SU-DHL-6 (cell line): ENCODE measurements around the gene TPP1.

ENCODE experiments used
- H2AFZ ChIP-seq: fragments of 200-600 bp; sonication (generic); 2 replicates; pipeline ENCODE4 v1.6.1; 2014; ENCODE audit warnings: low read depth, mild to moderate bottlenecking, moderate library complexity, mixed read lengths, antibody characterized with exemption, low read length; ENCODE audit not compliant: severe bottlenecking
- H3F3A ChIP-seq: fragments of 200-600 bp; shearing (Covaris generic); 2 replicates; pipeline ENCODE4 v1.6.0; 2016; ENCODE audit warnings: antibody characterized with exemption, mild to moderate bottlenecking; ENCODE audit not compliant: insufficient read depth
- H3K27ac ChIP-seq: fragments of 200-600 bp; sonication (generic); 2 replicates; pipeline ENCODE4 v1.5.1; 2016; ENCODE audit warnings: low read depth, mild to moderate bottlenecking, low read length, moderate library complexity, mixed read lengths
- H3K27me3 ChIP-seq: fragments of 200-600 bp; sonication (generic), shearing (Covaris generic); 2 replicates; pipeline ENCODE4 v1.6.0; 2014; ENCODE audit warnings: mild to moderate bottlenecking, low read length
- H3K36me3 ChIP-seq: fragments of 200-600 bp; sonication (generic); 2 replicates; pipeline ENCODE4 v1.6.1; 2014; ENCODE audit warnings: mild to moderate bottlenecking, low read length, mixed read lengths
- H3K4me2 ChIP-seq: fragments of 300-600, 200-600 bp; shearing (Covaris generic), sonication (generic); 2 replicates; pipeline ENCODE4 v1.6.0; 2014; ENCODE audit warnings: low read length, low read depth, mild to moderate bottlenecking; ENCODE audit not compliant: poor library complexity, severe bottlenecking
- H3K4me3 ChIP-seq: fragments of 200-600 bp; sonication (generic); 2 replicates; pipeline ENCODE4 v1.5.1; 2014; ENCODE audit warnings: antibody characterized with exemption, low read length, mild to moderate bottlenecking, mixed read lengths; ENCODE audit not compliant: insufficient read depth, poor library complexity, severe bottlenecking
- H3K79me2 ChIP-seq: fragments of 200-600 bp; sonication (generic); 2 replicates; pipeline ENCODE4 v1.6.1; 2014; ENCODE audit warnings: mild to moderate bottlenecking, low read length, moderate library complexity; ENCODE audit not compliant: insufficient read depth
- H3K9ac ChIP-seq: fragments of 200-600 bp; sonication (generic); 2 replicates; pipeline ENCODE4 v1.7.0; 2014; ENCODE audit warnings: mild to moderate bottlenecking, low read length
- H3K9me2 ChIP-seq: fragments of 200-600 bp; sonication (generic); replicated peaks from 2 replicates; pipeline ENCODE4 v1.6.1; 2014; ENCODE audit warnings: low read length; ENCODE audit not compliant: insufficient read depth
- H3K9me3 ChIP-seq: fragments of 200-600 bp; sonication (generic); 2 replicates; pipeline ENCODE4 v1.6.1; 2014; ENCODE audit warnings: low read length, mixed read lengths; ENCODE audit not compliant: insufficient read depth
- H4K20me1 ChIP-seq: fragments of 200-600 bp; sonication (generic); 2 replicates; pipeline ENCODE4 v1.6.1; 2014; ENCODE audit warnings: low read depth, mild to moderate bottlenecking, antibody characterized with exemption, low read length, moderate library complexity, mixed read lengths
- CTCF ChIP-seq: fragments of 200-600 bp; sonication (generic); IDR thresholded peaks from one replicate; pipeline ENCODE4 v1.5.1; 2017; ENCODE audit warnings: antibody characterized with exemption, mild to moderate bottlenecking, low read length, moderate library complexity; ENCODE audit not compliant: insufficient read depth, poor library complexity, severe bottlenecking
- EZH2phosphoT487 ChIP-seq: fragments of 200-600 bp; sonication (generic), shearing (Covaris generic); conservative IDR thresholded peaks from 2 replicates; pipeline ENCODE4 v1.6.1; 2018; ENCODE audit warnings: mild to moderate bottlenecking, antibody characterized with exemption, low read length, moderate library complexity, mixed read lengths

Gene TPP1

GRCh38 chr11:6563121-6563619 lies 56.1 kb downstream of the TPP1 start:
- Histone ChIP-seq H3K4me2 (no peak overlapping the region), H3F3A (no peaks in the 10 kb centered on the region), H3K36me3 (no peaks in the 10 kb centered on the region), H3K9me3 (no peaks in the 10 kb centered on the region), H4K20me1 (no peaks in the 10 kb centered on the region), H3K4me3 (no peak overlapping the region), H3K27ac (no peak overlapping the region), H3K79me2 (no peaks in the 10 kb centered on the region), H3K9me2 (no peaks in the 10 kb centered on the region), H2AFZ (no peak overlapping the region), H3K9ac (no peak overlapping the region), H3K27me3 (no peaks in the 10 kb centered on the region)
- TF ChIP-seq CTCF: no peak
- no peak for TF ChIP-seq EZH2phosphoT487
